ENCODE data around the gene TMEM163.

Gene TMEM163

DNA sequence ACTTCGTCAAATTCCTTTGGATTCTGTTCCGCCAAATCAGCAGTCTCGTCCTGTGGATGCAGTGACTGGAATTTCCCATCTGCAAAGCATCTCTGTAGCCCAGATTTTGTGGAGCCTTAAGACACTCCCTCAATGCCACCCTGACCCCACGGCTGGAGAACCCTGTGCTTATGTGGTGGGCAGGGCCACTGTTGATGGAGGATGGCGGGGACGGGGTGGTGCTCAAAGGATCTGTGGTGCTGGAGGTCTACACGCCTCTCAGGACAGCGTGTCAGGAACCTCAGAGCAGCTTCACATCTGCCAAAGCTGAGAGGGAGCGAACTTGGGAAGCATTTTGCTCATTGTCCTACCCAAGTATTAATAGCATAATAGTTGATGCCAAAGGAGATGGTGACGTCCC, 264.8 kb downstream of the TMEM163 start:
- Histone ChIP-seq H3K27ac (no peak overlapping the region), H3K4me1 (ENCODE audit: control insufficient read depth in 1 of 2, insufficient read depth in 1 of 2, low read depth in 1 of 2, low read length in 1 of 2) (no peaks in the 10 kb centered on the region), H3K9me3 (no peaks in the 10 kb centered on the region), H3K4me3 (ENCODE audit: low read depth in 1 of 2, low read length in 1 of 2) (no peak overlapping the region), H3K36me3 (peaks cover 57% of the 10 kb centered on the region), H3K27me3 (no peaks in the 10 kb centered on the region)
- TF ChIP-seq, protein P1, sequence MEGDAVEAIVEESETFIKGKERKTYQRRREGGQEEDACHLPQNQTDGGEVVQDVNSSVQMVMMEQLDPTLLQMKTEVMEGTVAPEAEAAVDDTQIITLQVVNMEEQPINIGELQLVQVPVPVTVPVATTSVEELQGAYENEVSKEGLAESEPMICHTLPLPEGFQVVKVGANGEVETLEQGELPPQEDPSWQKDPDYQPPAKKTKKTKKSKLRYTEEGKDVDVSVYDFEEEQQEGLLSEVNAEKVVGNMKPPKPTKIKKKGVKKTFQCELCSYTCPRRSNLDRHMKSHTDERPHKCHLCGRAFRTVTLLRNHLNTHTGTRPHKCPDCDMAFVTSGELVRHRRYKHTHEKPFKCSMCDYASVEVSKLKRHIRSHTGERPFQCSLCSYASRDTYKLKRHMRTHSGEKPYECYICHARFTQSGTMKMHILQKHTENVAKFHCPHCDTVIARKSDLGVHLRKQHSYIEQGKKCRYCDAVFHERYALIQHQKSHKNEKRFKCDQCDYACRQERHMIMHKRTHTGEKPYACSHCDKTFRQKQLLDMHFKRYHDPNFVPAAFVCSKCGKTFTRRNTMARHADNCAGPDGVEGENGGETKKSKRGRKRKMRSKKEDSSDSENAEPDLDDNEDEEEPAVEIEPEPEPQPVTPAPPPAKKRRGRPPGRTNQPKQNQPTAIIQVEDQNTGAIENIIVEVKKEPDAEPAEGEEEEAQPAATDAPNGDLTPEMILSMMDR (IDR thresholded peaks at IDR 0.05), result no peak

DNA sequence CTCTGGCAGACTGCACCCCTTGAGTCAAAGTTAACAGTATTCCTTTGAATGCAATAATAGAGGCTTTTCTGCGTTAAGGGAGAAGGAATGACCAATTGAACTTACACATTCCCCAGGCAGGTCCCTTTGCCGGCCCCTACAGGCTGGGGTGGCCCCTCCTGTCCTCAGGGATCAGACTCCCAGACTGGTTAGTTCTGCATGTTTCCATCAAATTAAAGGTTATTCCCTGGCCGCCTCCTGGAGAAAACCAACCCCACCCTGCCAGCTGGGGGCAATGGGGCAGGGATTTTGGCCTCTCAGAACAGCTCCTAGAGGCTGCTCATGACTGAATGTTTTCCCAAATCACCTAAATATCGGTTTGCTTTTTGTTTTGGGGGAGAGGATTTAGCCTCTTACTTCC, 265.3 kb downstream of the TMEM163 start:
- H3K27ac ChIP-seq, result no peak overlapping the region
- H3K27me3 ChIP-seq, result no peaks in the 10 kb centered on the region
- H3K36me3 ChIP-seq, result peaks cover 62% of the 10 kb centered on the region
- no peaks in the 10 kb centered on the region for H3K4me1 ChIP-seq (ENCODE audit: control insufficient read depth in 1 of 2, insufficient read depth in 1 of 2, low read depth in 1 of 2, low read length in 1 of 2)
- H3K9me3 ChIP-seq, result no peaks in the 10 kb centered on the region
- TF ChIP-seq, protein P1 (IDR thresholded peaks at IDR 0.05), result no peak
- no peak overlapping the region for H3K4me3 ChIP-seq (ENCODE audit: low read depth in 1 of 2, low read length in 1 of 2)

GRCh38 chr2:134452042-134452733, 266.6 kb downstream of the TMEM163 start:
- Histone ChIP-seq H3K27ac (no peak overlapping the region), H3K4me3 (ENCODE audit: low read depth in 1 of 2, low read length in 1 of 2) (no peak overlapping the region), H3K36me3 (peaks cover 75% of the 10 kb centered on the region), H3K9me3 (no peaks in the 10 kb centered on the region), H3K27me3 (no peaks in the 10 kb centered on the region), H3K4me1 (ENCODE audit: control insufficient read depth in 1 of 2, insufficient read depth in 1 of 2, low read depth in 1 of 2, low read length in 1 of 2) (no peaks in the 10 kb centered on the region)
- TF ChIP-seq, protein P1 (IDR thresholded peaks at IDR 0.05), result no peak

DNA sequence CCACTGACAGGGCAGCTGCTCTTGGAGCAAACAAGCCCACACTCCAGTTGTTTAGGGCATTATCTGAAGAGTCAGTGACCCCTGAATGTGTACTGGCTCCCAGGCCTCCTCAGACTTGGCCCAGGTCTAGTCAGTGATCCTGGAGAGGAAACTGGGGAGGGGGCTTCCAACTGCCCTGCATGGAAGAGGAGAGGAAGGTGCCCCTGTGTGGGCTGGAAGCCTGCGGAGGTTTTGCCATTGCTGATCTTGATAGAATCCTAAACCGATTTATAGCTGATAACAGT, 267.5 kb downstream of the TMEM163 start:
- Histone ChIP-seq H3K27me3 (no peaks in the 10 kb centered on the region), H3K27ac (no peak overlapping the region), H3K36me3 (peaks cover 81% of the 10 kb centered on the region), H3K9me3 (no peaks in the 10 kb centered on the region), H3K4me1 (ENCODE audit: control insufficient read depth in 1 of 2, insufficient read depth in 1 of 2, low read depth in 1 of 2, low read length in 1 of 2) (no peaks in the 10 kb centered on the region), H3K4me3 (ENCODE audit: low read depth in 1 of 2, low read length in 1 of 2) (no peak overlapping the region)
- TF ChIP-seq, protein P1 (IDR thresholded peaks at IDR 0.05), result no peak

GRCh38 chr2:134449751-134450513, 268.9 kb downstream of the TMEM163 start:
- Histone ChIP-seq H3K36me3 (peaks cover 84% of the 10 kb centered on the region), H3K4me3 (ENCODE audit: low read depth in 1 of 2, low read length in 1 of 2) (no peak overlapping the region), H3K27me3 (no peaks in the 10 kb centered on the region), H3K27ac (no peak overlapping the region), H3K4me1 (ENCODE audit: control insufficient read depth in 1 of 2, insufficient read depth in 1 of 2, low read depth in 1 of 2, low read length in 1 of 2) (no peaks in the 10 kb centered on the region), H3K9me3 (no peaks in the 10 kb centered on the region)
- TF ChIP-seq, protein P1 (IDR thresholded peaks at IDR 0.05), result no peak
